Vagina (tissue), 2 donors: ENCODE data around the gene GRM8.

Source experiments
- POLR2A ChIP-seq, 2 donors: fragments of 450-650 bp; IDR thresholded peaks; one replicate each; pipeline ENCODE4 v1.6.1; 2017; ENCODE audit warnings: antibody characterized with exemption in 2 of 2, mild to moderate bottlenecking in 2 of 2, moderate library complexity in 2 of 2
- TF ChIP-seq, protein P1 (sequence below), 3 experiments: fragments of 450-650 bp in 2 of 3; fragments of 200-600 bp in 1 of 3; sonication (generic) in 1 of 3; IDR thresholded peaks; one replicate each; pipeline ENCODE4 v1.5.1; 2017 to 2019; ENCODE audit warnings: antibody characterized with exemption in 3 of 3, mild to moderate bottlenecking in 2 of 3, moderate library complexity in 2 of 3

DNA sequence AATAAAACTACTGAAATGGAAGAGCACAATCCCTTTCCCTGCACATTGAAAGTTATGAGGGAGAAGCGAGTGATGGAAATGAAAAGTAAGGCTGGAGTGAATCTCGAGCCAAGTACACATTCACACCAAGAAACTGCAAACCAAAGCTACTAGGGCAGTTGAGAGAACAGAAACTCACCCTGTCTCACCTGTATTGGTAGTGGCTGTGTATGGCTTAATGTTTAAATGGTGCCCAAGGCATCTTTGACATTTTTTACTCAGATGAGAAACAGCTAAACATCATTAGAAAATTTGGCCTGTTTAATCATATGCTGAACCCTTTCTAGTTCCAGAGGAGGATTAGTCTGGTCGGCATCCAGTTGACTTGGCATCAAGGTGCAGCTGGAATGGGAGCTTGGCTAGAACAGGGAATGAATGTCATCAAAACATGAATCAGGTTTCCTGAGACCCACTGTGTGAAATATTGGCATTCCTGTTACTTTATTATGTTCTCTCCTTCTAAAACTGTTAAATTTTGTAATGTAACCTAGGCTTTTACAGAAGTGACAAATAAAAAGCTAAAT, 840.8 kb downstream of the GRM8 start:
- TF ChIP-seq, protein P1, sequence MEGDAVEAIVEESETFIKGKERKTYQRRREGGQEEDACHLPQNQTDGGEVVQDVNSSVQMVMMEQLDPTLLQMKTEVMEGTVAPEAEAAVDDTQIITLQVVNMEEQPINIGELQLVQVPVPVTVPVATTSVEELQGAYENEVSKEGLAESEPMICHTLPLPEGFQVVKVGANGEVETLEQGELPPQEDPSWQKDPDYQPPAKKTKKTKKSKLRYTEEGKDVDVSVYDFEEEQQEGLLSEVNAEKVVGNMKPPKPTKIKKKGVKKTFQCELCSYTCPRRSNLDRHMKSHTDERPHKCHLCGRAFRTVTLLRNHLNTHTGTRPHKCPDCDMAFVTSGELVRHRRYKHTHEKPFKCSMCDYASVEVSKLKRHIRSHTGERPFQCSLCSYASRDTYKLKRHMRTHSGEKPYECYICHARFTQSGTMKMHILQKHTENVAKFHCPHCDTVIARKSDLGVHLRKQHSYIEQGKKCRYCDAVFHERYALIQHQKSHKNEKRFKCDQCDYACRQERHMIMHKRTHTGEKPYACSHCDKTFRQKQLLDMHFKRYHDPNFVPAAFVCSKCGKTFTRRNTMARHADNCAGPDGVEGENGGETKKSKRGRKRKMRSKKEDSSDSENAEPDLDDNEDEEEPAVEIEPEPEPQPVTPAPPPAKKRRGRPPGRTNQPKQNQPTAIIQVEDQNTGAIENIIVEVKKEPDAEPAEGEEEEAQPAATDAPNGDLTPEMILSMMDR (IDR thresholded peaks at IDR 0.05): no peak
- TF ChIP-seq POLR2A (IDR thresholded peaks at IDR 0.05): no peak
